HG03108 (cell line): Measurements from ENCODE around the gene AMZ1.
"Not testable (repeated sequence)": the region's sequence is repeated elsewhere in the genome, so short reads cannot be mapped to it uniquely, and the experiment has no call there.

Source experiments
- ATAC-seq: cut with Tn5 transposase; IDR thresholded peaks from one replicate; pipeline ENCODE4 v1.9.1; 2021; ENCODE audit warnings: moderate library complexity; ENCODE audit not compliant: unreplicated experiment

Gene AMZ1

GRCh38 chr7:2737771-2738540 lies 50.0 kb downstream of the AMZ1 start:
- no peak for ATAC-seq

DNA sequence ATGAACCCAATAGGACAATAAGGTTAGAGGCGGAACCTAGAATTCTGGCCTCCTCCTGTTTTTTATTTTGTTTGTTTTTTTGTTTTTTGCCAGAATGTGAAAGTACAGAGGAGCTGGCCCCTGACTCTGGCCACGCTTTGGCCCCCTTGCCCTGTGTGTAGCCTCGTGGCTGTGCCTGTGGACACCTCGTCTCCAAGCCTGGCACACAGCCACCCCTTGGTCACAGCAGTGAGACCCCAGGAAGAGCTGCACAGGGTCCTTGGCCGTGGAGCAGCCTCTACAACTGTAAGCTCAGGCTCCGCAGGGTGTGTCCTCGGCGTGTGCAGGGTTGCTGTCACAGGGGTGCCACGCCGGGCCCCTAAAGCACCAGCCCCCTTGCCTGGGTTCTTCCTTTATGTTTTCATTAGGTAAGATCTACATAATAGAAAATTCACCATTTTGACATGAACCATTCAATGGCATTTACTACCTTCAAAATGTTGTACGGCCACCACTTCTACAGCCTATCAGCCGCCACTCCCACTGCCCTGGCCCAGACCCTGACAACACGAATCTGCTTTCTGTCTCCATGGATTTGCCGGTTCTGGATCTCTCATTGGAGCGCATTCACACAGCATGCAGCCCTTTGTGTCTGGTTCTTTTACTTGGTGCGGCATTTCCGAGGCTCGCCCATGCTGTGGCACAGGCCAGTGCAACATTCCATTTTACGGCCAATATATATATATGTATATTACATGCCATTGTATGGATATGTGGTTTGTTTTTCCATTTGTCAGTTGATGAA lies 51.0 kb downstream of the AMZ1 start:
- ATAC-seq, result no peak

DNA sequence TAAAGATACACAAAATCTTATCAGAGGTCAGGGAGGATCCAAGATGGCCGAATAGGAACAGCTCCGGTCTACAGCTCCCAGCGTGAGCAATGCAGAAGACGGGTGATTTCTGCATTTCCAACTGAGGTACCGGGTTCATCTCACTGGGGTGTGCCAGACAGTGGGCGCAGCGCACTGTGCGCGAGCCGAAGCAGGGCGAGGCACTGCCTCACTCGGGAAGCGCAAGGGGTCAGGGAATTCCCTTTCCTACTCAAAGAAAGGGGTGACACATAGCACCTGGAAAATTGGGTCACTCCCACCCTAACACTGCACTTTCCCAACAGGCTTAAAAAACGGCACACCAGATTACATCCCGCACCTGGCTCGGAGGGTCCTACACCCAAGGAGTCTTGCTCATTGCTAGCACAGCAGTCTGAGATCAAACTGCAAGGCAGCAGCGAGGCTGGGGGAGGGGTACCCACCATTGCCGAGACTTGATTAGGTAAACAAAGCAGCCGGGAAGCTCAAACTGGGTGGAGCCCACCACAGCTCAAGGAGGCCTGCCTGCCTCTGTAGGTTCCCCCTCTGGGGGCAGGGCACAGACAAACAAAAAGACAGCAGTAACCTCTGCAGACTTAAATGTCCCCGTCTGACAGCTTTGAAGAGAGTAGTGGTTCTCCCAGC lies 55.7 kb downstream of the AMZ1 start:
- not testable (repeated sequence) for ATAC-seq

- ATAC-seq, result not testable (repeated sequence)
Observed at GRCh38 chr7:2748684-2749083, 60.7 kb downstream of the AMZ1 start.

GRCh38 chr7:2750004-2750407 lies 62.0 kb downstream of the AMZ1 start:
- ATAC-seq, result no peak

GRCh38 chr7:2751086-2751485 lies 63.1 kb downstream of the AMZ1 start:
- no peak for ATAC-seq

- ATAC-seq, result no peak
Observed at GRCh38 chr7:2753148-2753547, 65.1 kb downstream of the AMZ1 start.

DNA sequence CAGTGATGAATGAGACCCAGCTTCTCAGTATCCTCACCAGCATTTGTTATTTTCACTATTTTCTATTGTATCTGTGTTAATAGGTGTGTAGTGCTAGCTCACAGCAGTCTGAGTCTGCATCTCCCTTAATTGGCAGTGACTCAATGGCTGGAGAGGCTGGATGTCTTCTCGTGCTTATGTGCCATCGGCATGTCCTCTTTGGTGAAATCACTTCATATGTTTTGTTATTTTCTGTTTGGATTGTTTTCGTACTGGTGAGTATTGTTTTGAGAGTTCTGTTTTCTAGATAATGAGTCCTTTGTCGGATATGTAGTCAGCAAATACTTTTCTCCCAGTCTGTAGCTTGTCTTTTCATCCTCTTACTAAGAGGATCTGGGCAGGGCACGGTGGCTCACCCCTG lies 66.1 kb downstream of the AMZ1 start:
- ATAC-seq, result no peak

DNA sequence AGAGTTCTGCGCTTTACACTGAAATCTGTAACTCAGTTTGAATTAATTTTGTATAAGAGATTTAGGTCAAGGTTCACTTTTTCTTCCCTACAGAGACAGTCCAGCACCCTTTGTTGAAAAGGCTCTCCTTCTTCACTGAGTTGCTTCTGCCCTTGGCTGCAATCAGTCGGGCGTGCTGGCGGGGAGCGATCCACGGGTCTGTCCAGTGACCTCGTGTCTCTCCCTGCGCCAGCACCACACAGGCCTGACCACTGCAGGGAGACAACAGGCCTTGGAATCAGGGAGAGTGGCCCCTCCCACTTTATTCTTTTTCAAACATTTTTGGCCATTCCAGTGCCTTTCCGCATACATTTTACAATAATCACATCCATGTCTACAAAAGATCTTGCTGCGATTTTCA lies 66.9 kb downstream of the AMZ1 start:
- no peak for ATAC-seq

DNA sequence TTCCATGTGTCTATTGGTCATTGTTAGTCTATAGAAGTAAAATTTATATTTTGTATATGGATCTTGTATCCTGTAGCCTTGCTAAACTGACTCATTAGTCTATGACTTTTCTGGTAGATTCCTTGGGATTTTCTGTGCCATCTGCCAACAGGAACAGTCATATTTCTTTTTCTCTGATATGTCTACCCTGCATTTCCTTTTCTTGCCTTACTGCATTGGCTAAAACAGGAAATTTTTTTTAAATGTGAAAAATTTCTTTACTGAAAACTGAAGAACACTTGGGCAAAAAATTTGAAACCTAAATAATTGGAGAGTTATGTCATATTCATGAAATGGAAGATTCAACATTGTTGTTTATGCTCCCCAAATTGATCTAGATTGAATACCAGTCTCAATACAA lies 67.5 kb downstream of the AMZ1 start:
- no peak for ATAC-seq

GRCh38 chr7:2757361-2757903 lies 69.4 kb downstream of the AMZ1 start:
- ATAC-seq, result no peak

DNA sequence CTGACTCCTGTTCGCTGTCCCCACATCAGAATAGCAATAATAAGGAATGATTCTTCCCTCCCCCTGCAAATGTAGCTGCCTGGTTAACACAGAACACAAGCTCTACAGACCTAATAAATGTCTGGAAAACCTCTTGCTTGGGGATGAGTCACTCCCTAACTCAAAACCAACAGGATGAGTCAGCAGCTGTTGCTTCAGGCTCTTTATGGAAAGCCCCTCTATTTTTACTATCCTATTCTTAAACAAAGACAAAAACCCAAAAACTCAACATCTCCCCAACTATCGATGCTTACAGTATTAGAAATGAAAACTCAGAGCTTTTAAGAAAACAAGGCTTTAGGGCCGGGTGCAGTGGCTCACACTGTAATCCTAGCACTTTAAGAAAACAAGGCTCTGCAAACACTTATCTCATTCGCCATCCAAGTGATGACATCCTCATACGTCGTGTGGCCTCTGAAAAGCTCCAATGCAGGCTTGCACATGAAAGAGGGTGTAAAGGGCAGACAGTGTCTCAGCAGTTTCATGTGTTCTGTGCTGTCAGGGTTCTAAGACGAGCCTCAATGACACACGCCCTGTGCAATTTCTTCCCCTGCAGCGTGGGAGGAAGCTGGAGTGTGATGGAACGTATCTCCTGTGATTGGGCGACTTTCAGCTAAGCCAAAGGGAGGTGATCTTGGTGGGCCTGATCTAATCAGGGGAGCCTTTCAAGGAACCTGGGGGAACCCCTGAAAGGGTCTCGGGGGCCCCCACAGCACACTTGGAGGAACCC lies 70.1 kb downstream of the AMZ1 start:
- ATAC-seq, result peak; percentile 72

GRCh38 chr7:2758673-2759616 lies 70.9 kb downstream of the AMZ1 start:
- ATAC-seq, result no peak

- no peak for ATAC-seq
Observed at GRCh38 chr7:2759736-2760097, 71.7 kb downstream of the AMZ1 start.

DNA sequence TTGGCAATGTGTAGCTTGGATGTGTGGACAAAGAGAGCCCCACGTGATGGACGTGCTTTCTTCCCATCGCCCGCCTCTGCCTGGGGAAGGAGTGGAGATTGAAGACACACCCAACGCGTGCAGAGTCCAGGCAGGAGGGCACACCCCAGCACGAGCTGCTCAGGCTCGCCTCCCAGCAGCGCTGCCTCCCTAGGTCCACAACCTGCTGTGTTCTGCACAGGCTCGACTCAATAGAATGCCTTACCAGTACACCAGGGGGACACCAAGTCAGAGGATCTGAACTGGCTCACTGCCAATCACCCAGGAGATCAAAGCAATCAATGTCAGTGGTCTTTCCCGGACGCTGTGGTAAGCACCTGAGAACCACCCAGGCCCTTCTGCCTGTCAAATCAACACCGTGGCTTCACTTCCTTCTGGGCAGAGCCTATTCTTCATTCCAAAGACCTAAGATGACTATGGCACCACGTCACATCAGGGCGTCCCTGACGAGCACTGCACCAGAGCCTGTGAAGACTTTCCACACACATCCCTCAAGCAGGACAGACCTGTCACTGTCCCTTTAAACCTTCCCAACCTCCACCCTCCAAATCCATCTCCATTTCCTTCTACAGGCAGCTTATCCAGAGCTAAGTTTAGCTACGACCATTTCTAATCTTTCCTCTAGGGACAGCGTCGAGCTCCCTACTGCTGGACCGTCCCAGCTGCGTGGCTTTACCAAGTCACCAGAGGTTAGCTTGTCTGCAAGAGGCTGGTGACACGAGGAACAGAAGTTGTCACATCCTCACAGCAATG lies 72.3 kb downstream of the AMZ1 start:
- ATAC-seq, result no peak

GRCh38 chr7:2761131-2761624 lies 73.2 kb downstream of the AMZ1 start:
- no peak for ATAC-seq

- no peak for ATAC-seq
Observed at GRCh38 chr7:2761801-2762497, 73.9 kb downstream of the AMZ1 start.

GRCh38 chr7:2763597-2763996 lies 75.6 kb downstream of the AMZ1 start:
- no peak for ATAC-seq
